Measurements from ENCODE around the gene A4GALT.
"Not testable (repeated sequence)": the region's sequence is repeated elsewhere in the genome, so short reads cannot be mapped to it uniquely, and the experiment has no call there.

The A4GALT gene

DNA sequence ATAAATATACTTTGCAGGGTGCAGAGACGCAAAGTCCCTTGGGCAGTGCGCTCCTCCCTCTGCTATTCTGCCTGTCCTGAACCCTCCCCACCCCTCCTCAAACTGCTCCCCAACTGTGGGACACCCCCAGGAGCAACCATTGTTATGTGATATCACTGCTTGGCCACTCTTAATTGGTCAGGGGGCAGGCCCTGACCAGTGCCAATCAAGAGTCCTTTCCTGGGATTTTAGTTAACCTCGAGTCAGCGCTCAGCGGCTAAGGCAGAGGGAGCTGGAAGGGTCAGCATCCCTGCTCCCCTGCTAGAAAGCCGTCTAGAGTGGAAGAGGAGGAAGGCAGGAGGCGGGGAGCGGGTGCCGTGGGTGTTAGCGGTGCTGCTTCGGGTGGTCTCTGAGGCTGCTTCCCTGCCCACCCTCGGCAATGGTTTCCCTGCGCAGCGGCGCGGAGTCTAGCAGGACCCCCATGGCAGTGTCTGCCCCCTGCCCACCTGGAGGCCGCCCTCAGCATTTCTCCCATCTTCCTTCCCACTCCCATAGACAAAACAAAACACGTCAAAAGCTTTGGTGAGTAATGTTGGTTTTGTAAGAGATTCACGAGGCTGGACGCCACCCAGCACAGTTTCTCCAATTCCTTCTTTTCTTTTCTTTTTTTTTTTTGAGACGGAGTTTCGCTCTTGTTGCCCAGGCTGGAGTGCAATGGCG is 38.4 kb upstream of the A4GALT start:
- Histone ChIP-seq H3K4me1 (ENCODE audit: control insufficient read depth, insufficient read depth, low read length, poor library complexity, severe bottlenecking) (no peaks in the 10 kb centered on the region), H3K36me3 (ENCODE audit: control insufficient read depth, insufficient read depth, low read length) (no peaks in the 10 kb centered on the region), H3K4me3 (ENCODE audit: extremely low read depth, insufficient read depth, low read length, poor library complexity, severe bottlenecking) (no peak overlapping the region), H3K9me3 (ENCODE audit: control insufficient read depth, low read length) (no peaks in the 10 kb centered on the region), H3K27ac (ENCODE audit: low read depth, low read length, severe bottlenecking) (no peak overlapping the region)
- WGBS, 2 experiments (ENCODE audit: insufficient coverage in 2 of 2): 85 to 87% methylated on average over 10 to 18 of the region's 23 CpGs

DNA sequence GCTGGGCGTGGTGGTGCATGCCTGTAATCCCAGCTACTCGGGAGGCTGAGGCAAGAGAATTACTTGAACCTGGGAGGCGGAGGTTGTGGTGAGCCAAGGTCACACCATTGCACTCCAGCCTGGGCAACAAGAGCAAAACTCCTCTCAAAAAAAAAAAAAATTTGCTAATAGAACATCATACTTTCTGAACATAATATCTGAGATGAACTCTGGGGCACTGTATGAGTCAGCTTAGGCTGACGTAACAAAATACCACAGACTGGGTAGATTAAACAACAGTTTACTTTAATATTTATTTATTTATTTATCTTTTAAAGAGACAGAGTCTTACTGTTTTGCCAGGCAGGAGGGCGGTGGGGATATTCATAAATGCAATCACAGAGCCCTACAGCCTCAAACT is 34.9 kb upstream of the A4GALT start:
- not testable (repeated sequence) for H3K36me3 ChIP-seq (ENCODE audit: control insufficient read depth, insufficient read depth, low read length); H3K9me3 ChIP-seq (ENCODE audit: control insufficient read depth, low read length); H3K4me1 ChIP-seq (ENCODE audit: control insufficient read depth, insufficient read depth, low read length, poor library complexity, severe bottlenecking); H3K4me3 ChIP-seq (ENCODE audit: extremely low read depth, insufficient read depth, low read length, poor library complexity, severe bottlenecking); H3K27ac ChIP-seq (ENCODE audit: low read depth, low read length, severe bottlenecking)
- 100% methylated on average over 1 of the region's 5 CpGs; no CpG with 5 or more reads in 1 of the 2 experiments for WGBS, 2 experiments (ENCODE audit: insufficient coverage in 2 of 2)

DNA sequence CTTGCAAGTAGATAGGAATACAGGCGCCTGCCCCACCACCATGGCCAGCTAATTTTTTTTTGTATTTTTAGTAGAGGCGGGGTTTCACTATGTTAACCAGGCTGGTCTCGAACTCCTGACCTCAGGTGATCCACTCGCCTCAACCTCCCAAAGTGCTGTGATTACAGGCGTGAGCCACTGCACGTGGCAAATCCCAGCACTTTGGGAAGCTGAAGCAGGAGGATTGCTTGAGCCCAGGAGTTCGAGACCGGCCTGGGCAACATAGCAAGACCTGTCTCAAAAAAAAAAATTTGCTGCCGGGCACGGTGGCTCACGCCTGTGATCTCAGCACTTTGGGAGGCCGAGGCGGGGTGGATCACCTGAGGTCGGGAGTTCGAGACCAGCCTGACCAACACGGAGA is 34.5 kb upstream of the A4GALT start:
- H3K9me3 ChIP-seq (ENCODE audit: control insufficient read depth, low read length); H3K36me3 ChIP-seq (ENCODE audit: control insufficient read depth, insufficient read depth, low read length); H3K27ac ChIP-seq (ENCODE audit: low read depth, low read length, severe bottlenecking); H3K4me1 ChIP-seq (ENCODE audit: control insufficient read depth, insufficient read depth, low read length, poor library complexity, severe bottlenecking); H3K4me3 ChIP-seq (ENCODE audit: extremely low read depth, insufficient read depth, low read length, poor library complexity, severe bottlenecking): not testable (repeated sequence)
- 91 to 97% methylated on average over 4 to 10 of the region's 16 CpGs for WGBS, 2 experiments (ENCODE audit: insufficient coverage in 2 of 2)

DNA sequence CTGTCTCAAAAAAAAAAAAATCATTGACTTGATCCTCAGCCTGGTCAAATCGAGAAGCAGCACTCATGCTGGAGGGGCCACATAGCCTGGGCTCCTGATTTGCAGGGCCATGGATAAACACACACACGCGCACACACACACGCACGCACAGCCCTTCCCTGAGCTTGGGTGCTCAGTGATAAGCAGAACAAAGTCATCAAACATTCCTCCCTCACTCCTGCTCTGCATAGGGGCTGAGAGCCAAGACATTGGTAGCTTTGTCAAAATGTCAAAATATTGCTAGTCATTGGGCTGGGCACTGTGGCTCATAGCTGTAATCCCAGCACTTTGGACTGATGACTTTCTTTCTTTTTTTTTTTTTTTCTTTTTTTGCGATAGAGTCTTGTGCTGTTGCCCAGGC is 34.0 kb upstream of the A4GALT start:
- 96 to 97% methylated on average over 5 of the region's 6 CpGs for WGBS, 2 experiments (ENCODE audit: insufficient coverage in 2 of 2)
- no peak overlapping the region for H3K4me3 ChIP-seq (ENCODE audit: extremely low read depth, insufficient read depth, low read length, poor library complexity, severe bottlenecking)
- H3K9me3 ChIP-seq (ENCODE audit: control insufficient read depth, low read length): no peaks in the 10 kb centered on the region
- no peaks in the 10 kb centered on the region for H3K36me3 ChIP-seq (ENCODE audit: control insufficient read depth, insufficient read depth, low read length)
- no peak overlapping the region for H3K27ac ChIP-seq (ENCODE audit: low read depth, low read length, severe bottlenecking)
- H3K4me1 ChIP-seq (ENCODE audit: control insufficient read depth, insufficient read depth, low read length, poor library complexity, severe bottlenecking): no peaks in the 10 kb centered on the region

DNA sequence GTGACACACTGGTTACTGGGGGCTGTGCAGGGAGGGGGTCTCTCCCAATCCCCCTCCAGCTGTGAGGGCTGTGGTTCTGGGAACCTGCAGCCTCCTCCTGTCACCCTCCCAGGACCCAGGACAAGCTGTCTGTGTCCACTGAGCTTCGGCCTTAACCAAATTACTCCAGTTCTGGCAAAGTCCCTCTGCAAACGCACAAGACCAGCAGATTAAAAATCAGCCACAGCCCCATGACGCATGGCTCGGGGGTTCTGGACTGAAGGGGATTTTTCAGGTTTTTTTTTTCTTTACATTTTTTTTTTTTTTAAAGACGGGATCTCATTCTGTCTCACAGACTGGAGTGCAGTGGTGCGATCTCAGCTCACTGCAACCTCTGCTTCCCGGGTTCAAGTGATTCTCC is 32.2 kb upstream of the A4GALT start:
- Histone ChIP-seq H3K9me3 (ENCODE audit: control insufficient read depth, low read length) (no peaks in the 10 kb centered on the region), H3K27ac (ENCODE audit: low read depth, low read length, severe bottlenecking) (no peak overlapping the region), H3K4me1 (ENCODE audit: control insufficient read depth, insufficient read depth, low read length, poor library complexity, severe bottlenecking) (peaks cover 10% of the 10 kb centered on the region), H3K36me3 (ENCODE audit: control insufficient read depth, insufficient read depth, low read length) (no peaks in the 10 kb centered on the region), H3K4me3 (ENCODE audit: extremely low read depth, insufficient read depth, low read length, poor library complexity, severe bottlenecking) (no peak overlapping the region)
- 89 to 94% methylated on average over 4 to 5 of the region's 7 CpGs for WGBS, 2 experiments (ENCODE audit: insufficient coverage in 2 of 2)

DNA sequence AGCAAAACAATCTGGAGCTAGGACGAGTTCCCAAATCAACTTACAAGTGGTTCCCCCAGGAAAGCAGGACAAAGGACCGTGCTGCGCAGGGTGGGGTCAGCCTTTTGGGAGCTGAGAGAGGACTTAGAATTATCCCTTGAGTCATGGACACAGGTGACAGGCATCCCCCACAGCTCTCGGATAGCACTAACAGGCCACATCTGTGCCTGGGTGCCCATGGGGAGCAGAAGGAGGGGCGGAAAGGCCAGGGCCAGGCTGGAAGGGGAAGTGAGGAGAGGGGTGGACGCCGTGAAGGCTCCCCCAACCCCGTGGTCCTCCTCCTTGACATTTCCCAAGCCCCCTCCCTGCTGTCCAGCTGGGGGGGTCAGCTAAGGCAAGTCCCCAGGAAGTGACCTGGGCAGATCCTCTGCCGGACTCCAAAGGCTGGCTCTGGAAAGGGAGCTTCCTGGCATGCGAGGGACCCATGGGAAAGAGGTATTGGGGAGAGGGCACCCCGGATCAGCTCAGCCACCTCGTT is 31.6 kb upstream of the A4GALT start:
- peaks cover 13% of the 10 kb centered on the region for H3K4me1 ChIP-seq (ENCODE audit: control insufficient read depth, insufficient read depth, low read length, poor library complexity, severe bottlenecking)
- 76 to 82% methylated on average over 5 to 9 of the region's 12 CpGs for WGBS, 2 experiments (ENCODE audit: insufficient coverage in 2 of 2)

DNA sequence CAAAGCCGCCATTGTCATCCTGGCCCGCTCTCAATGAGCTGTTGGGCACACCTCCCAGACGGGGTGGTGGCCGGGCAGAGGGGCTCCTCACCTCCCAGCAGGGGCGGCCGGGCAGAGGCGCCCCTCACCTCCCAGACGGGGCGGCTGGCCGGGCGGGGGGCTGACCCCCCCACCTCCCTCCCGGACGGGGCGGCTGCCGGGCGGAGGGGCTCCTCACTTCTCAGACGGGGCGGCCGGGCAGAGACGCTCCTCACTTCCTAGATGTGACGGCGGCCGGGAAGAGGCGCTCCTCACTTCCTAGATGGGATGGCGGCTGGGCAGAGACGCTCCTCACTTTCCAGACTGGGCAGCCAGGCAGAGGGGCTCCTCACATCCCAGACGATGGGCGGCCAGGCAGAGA is 29.8 kb upstream of the A4GALT start:
- not testable (repeated sequence) for H3K36me3 ChIP-seq (ENCODE audit: control insufficient read depth, insufficient read depth, low read length); H3K4me3 ChIP-seq (ENCODE audit: extremely low read depth, insufficient read depth, low read length, poor library complexity, severe bottlenecking); H3K9me3 ChIP-seq (ENCODE audit: control insufficient read depth, low read length); H3K27ac ChIP-seq (ENCODE audit: low read depth, low read length, severe bottlenecking)
- H3K4me1 ChIP-seq (ENCODE audit: control insufficient read depth, insufficient read depth, low read length, poor library complexity, severe bottlenecking): peaks cover 13% of the 10 kb centered on the region
- 100% methylated on average over 7 of the region's 28 CpGs; no CpG with 5 or more reads in 1 of the 2 experiments for WGBS, 2 experiments (ENCODE audit: insufficient coverage in 2 of 2)

More for the DNA sequence above, 31.6 kb upstream of the A4GALT start:
- Histone ChIP-seq H3K4me3 (ENCODE audit: extremely low read depth, insufficient read depth, low read length, poor library complexity, severe bottlenecking) (no peak overlapping the region), H3K27ac (ENCODE audit: low read depth, low read length, severe bottlenecking) (no peak overlapping the region), H3K36me3 (ENCODE audit: control insufficient read depth, insufficient read depth, low read length) (no peaks in the 10 kb centered on the region), H3K9me3 (ENCODE audit: control insufficient read depth, low read length) (peaks cover 4% of the 10 kb centered on the region)

DNA sequence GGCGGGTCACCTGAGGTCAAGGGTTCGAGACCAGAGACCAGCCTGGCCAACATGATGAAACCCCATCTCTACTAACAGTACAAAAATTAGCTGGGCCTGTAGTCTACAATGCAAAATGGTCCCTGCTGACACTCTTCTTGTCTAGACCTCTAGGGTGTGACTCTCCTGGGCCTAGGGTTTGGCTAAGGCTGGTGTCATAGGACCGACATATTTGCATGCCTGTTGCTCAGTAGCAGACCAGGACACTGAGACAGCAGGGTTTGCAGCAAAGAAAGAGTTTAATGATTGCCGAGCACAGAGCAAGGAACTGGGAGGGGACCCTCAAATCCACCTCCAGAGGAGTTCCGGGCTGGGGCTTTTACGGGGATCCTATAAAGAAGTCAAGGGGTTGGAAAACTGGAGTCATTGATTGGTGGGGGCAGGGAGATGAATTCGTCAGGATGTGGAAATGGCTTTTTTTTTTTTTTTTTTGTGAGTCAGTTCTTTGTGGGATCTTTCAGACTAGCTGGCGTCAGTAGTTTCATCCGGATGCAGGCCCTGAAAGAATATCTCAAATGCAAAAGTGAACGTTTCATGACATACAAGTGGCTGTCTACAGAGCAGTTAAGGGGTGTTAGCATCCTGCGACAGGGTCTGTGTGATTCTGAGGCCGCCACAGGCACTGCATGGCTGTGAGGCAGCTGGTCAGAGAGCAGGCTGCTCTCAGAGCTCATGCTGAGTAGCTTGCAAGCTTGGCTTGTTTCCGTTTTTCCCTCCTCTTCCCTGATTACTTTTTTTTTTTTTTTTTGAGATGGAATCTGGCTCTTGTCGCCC is 27.2 kb upstream of the A4GALT start:
- WGBS, 2 experiments (ENCODE audit: insufficient coverage in 2 of 2): 72 to 76% methylated on average over 10 to 11 of the region's 14 CpGs
- Histone ChIP-seq H3K4me3 (ENCODE audit: extremely low read depth, insufficient read depth, low read length, poor library complexity, severe bottlenecking) (no peak overlapping the region), H3K4me1 (ENCODE audit: control insufficient read depth, insufficient read depth, low read length, poor library complexity, severe bottlenecking) (peaks cover 20% of the 10 kb centered on the region), H3K9me3 (ENCODE audit: control insufficient read depth, low read length) (peaks cover 4% of the 10 kb centered on the region), H3K36me3 (ENCODE audit: control insufficient read depth, insufficient read depth, low read length) (no peaks in the 10 kb centered on the region), H3K27ac (ENCODE audit: low read depth, low read length, severe bottlenecking) (peak overlapping the region; percentile 59)

DNA sequence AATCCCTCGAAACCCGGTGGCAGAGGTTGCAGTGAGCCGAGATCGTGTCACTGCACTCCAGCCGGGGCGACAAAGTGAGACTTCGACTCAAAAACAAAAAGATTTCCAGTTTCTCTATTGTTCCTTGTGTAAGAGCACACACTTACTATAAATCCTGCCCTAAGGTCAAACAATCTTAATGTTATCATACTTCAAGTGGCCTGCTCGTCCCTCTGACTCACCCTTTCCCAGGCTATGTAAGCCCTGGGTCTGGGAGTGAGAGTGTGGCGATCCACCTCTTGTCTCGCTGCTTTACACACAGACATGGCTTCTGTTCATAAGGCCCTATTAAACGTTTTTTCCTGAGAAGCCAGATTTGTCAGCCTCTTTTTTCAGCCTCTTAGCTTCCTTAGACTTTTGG is 24.4 kb upstream of the A4GALT start:
- 88 to 90% methylated on average over 8 to 11 of the region's 11 CpGs for WGBS, 2 experiments (ENCODE audit: insufficient coverage in 2 of 2)
- Histone ChIP-seq H3K36me3 (ENCODE audit: control insufficient read depth, insufficient read depth, low read length) (no peaks in the 10 kb centered on the region), H3K4me3 (ENCODE audit: extremely low read depth, insufficient read depth, low read length, poor library complexity, severe bottlenecking) (no peak overlapping the region), H3K4me1 (ENCODE audit: control insufficient read depth, insufficient read depth, low read length, poor library complexity, severe bottlenecking) (peaks cover 20% of the 10 kb centered on the region), H3K27ac (ENCODE audit: low read depth, low read length, severe bottlenecking) (peak overlapping the region; percentile 72), H3K9me3 (ENCODE audit: control insufficient read depth, low read length) (peaks cover 4% of the 10 kb centered on the region)

DNA sequence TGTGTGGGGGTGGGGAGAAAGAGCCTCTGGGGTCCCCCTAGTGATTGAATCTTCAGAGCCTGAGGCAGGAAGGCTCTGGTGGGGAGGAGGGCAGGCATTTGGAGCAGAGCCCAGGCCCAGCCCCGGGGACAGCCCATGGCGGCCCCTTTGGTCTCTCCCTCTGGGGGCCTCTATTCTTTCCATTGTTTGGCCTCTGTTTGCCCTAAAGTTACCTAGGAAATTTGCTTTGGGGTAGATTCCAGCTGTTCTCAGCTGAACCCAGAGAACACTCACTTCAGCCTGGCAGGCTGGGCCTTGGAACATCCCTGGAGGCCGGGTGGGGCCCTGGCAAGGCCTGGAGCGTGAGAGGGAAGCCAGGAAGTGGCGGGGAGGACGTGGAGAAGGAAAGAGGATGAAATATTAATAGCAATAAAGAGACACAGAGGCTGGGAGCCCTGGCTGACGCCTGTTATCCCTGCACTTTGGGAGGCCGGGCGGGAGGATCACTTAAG is 22.9 kb upstream of the A4GALT start:
- Histone ChIP-seq H3K36me3 (ENCODE audit: control insufficient read depth, insufficient read depth, low read length) (no peaks in the 10 kb centered on the region), H3K4me3 (ENCODE audit: extremely low read depth, insufficient read depth, low read length, poor library complexity, severe bottlenecking) (no peak overlapping the region), H3K27ac (ENCODE audit: low read depth, low read length, severe bottlenecking) (no peak overlapping the region), H3K9me3 (ENCODE audit: control insufficient read depth, low read length) (peaks cover 4% of the 10 kb centered on the region), H3K4me1 (ENCODE audit: control insufficient read depth, insufficient read depth, low read length, poor library complexity, severe bottlenecking) (peaks cover 16% of the 10 kb centered on the region)
- WGBS, 2 experiments (ENCODE audit: insufficient coverage in 2 of 2): 85 to 97% methylated on average over 5 to 7 of the region's 9 CpGs
